AG09319 (cell line): Measurements from ENCODE around the gene APPL2.

ENCODE experiments used
- DNase-seq: peaks from one replicate; pipeline ENCODE4 v3.0.0-alpha.2; 2010; ENCODE audit warnings: low read depth; ENCODE audit errors: extremely low read depth
- TF ChIP-seq, protein P1 (sequence below): IDR thresholded peaks from 2 replicates; pipeline ENCODE4 v1.5.1; 2011; ENCODE audit warnings: low read depth, mild to moderate bottlenecking, inconsistent platforms, low read length, moderate library complexity

APPL2 gene

DNA sequence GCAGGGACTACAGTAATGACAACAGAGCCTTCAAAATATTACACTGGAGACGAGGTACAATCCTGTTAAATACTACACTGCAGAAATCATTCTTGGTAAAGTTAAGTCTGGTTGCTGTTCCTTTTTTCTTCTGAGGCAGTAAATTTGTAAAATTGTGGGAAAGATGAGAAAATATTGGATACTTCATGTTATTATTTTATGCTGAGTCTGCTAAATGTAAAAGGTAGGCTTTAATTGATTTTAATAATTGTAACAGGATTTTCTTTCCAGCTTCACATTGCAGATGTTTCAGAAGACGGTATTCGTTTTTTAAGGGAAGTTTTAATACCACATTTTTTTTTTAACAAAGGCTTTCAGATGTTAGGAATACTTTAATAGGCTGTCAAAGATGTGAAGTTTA is 65.8 kb downstream of the APPL2 start:
- TF ChIP-seq, protein P1, sequence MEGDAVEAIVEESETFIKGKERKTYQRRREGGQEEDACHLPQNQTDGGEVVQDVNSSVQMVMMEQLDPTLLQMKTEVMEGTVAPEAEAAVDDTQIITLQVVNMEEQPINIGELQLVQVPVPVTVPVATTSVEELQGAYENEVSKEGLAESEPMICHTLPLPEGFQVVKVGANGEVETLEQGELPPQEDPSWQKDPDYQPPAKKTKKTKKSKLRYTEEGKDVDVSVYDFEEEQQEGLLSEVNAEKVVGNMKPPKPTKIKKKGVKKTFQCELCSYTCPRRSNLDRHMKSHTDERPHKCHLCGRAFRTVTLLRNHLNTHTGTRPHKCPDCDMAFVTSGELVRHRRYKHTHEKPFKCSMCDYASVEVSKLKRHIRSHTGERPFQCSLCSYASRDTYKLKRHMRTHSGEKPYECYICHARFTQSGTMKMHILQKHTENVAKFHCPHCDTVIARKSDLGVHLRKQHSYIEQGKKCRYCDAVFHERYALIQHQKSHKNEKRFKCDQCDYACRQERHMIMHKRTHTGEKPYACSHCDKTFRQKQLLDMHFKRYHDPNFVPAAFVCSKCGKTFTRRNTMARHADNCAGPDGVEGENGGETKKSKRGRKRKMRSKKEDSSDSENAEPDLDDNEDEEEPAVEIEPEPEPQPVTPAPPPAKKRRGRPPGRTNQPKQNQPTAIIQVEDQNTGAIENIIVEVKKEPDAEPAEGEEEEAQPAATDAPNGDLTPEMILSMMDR: no peak
- no peak for DNase-seq

DNA sequence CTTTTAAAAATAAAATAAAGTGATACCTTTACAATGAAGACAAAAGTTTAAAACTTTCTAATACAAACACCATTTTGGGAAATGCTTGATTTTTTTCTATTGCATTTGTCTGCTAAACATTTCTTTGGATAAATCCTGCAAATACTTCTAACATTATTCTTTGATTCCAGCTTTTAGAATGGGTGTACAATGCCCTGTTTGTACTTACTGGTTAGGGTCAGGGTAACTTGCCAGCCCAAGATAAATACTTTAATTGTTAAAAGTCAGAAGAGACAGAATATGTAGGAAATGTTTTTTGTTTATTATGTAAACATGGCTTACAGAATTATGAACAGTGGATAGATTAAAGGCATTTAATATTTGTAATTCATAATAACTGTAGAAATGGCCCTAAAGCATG is 68.0 kb downstream of the APPL2 start:
- DNase-seq: no peak
- TF ChIP-seq, protein P1: no peak

DNA sequence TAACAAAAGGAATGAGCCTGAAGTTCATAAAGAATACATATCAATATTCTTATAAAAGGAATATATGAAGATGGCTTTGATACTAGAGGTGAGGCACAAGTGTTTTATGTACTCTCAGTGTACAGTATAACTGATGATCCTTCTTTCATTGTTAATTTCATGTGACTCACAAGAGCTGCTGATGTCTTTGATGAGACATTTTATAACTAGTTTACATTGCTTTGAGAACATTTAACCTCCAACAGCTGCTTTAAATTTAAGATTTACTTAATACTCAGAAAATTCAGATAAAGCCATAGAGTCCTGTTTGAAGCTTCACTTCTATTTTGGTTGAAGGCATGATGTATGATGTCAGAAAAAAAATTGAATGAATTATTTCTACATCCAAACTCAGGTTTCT is 68.6 kb downstream of the APPL2 start:
- TF ChIP-seq, protein P1: no peak
- peak; percentile 4 for DNase-seq

DNA sequence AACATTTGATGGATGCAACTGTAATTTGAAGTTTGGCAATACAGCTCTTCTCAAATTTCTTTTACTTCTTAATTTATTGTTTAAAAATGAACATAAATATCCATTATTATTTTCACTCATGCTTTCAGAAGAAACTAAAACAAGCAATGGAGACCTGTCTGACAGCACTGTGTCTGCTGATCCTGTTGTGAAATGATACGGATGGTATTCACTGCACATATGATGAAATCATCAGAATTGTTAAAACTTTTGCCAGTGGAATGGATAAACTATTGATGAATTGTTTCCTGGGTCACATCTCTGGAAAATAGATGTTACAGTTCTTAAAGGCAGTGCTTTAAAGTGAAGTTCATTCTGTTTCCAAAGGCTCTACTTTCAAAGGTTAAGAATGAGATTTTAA is 69.2 kb downstream of the APPL2 start:
- peak; percentile 2 for DNase-seq
- TF ChIP-seq, protein P1: no peak

DNA sequence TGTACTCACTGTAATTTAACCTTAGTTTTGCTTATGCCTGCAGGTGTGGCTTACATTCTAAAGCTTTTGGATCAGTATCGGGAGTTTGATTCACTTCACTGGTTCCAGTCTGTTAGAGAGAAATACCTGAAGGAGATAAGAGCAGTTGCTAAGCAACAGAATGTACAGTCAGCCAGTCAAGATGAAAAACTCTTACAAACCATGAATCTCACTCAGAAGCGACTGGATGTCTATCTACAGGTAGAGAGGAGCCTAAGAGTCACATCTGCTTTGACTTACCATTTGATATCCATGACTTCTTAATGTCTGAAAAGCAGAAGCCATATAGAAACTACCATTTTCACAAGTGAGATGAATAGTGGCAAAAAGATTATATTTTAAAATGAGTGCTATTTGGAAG is 71.9 kb downstream of the APPL2 start:
- DNase-seq: no peak
- TF ChIP-seq, protein P1: no peak

DNA sequence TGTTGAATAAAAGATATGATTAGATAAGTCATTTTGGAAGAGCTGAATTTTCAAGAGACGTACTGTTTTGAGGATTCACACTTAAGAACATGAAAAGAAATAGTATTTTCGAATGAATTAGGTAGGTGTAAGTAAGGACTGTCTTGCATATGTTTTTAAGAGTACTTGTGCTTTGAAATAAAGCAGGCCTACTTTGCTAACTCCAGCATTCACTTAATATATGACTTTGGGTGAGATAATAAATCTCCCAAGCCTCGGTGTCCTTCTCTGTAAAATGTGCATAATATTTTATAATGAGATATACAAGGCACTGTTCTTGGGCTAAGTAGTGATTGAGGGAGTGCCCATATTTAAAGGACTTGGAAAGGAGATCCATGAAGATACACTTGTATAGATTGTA is 73.8 kb downstream of the APPL2 start:
- no peak for DNase-seq
- TF ChIP-seq, protein P1: no peak

DNA sequence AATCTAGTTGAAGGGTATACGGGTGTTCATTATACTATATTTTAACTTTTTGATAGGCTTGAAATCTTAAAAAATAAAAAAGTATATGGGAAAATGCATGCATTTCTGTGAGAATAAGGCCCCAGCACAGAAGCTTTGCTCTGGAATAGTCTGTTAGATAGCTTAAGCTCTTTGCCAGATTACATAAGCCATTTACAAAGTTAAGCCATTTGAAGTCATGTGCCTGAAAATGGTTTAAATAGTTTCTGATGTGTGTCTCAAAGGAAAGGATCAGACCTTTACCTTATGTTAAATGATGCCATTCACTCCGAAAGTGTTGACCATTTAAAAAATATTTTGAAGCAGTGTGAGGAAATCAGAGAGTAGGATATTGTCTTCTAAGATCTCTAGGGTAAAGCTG is 77.1 kb downstream of the APPL2 start:
- DNase-seq: no peak
- TF ChIP-seq, protein P1: no peak
